ENCODE measurements around the gene ERMARD. TPM values are rescaled to one million over a fixed set of nuclear protein-coding genes. Genes with fewer than 3 reads are reported as not detected.

The ERMARD gene
- total RNA-seq, 1 experiment from 2014 or later: 13.6 TPM

- Histone ChIP-seq H2BK5ac (ENCODE audit: insufficient read length, low read length) (no peak overlapping the region), H3K9me3 (ENCODE audit: control insufficient read depth, low read depth, low read length) (no peaks in the 10 kb centered on the region), H3T11ph (ENCODE audit: low read length) (no peak overlapping the region), H3K4me2 (ENCODE audit: insufficient read depth, insufficient read length, low read length) (no peak overlapping the region), H2BK12ac (ENCODE audit: insufficient read length, low read depth, low read length) (no peak overlapping the region), H3K27ac (ENCODE audit: insufficient read length, low read depth, low read length) (no peak overlapping the region), H3K18ac (ENCODE audit: insufficient read length, low read depth, low read length) (no peak overlapping the region), H3K9ac (ENCODE audit: extremely low read depth, insufficient read length, low read length) (no peak overlapping the region), H3K27me3 (ENCODE audit: insufficient read depth, low read length) (no peaks in the 10 kb centered on the region), H2BK120ac (ENCODE audit: low read depth, low read length, poor library complexity, severe bottlenecking) (no peak overlapping the region), H2AK5ac (ENCODE audit: insufficient read length, low read length) (no peak overlapping the region), H3K79me1 (ENCODE audit: insufficient read depth, low read depth, low read length, poor library complexity, severe bottlenecking) (no peaks in the 10 kb centered on the region), H4K20me1 (ENCODE audit: control insufficient read depth, insufficient read depth, insufficient read length) (no peaks in the 10 kb centered on the region), H2BK20ac (ENCODE audit: low read depth, low read length, poor library complexity, severe bottlenecking) (no peak overlapping the region), H3K14ac (ENCODE audit: insufficient read depth, low read length) (no peak overlapping the region), H3K79me2 (ENCODE audit: insufficient read depth, low read length) (no peaks in the 10 kb centered on the region), H4K8ac (replicated peaks; ENCODE audit: insufficient read length, low read depth, low read length) (no peak overlapping the region), H3K56ac (ENCODE audit: insufficient read length, low read depth, low read length) (no peak overlapping the region), H4K5ac (ENCODE audit: insufficient read length, low read depth, low read length) (no peak overlapping the region), H3K23ac (ENCODE audit: insufficient read length, low read depth, low read length) (no peak overlapping the region), H2AFZ (ENCODE audit: low read length) (no peak overlapping the region), H2BK15ac (ENCODE audit: low read depth, low read length) (no peak overlapping the region), H3K23me2 (ENCODE audit: insufficient read length, low read depth, low read length, poor library complexity, severe bottlenecking) (no peaks in the 10 kb centered on the region), H4K91ac (ENCODE audit: insufficient read length, low read depth, low read length) (no peak overlapping the region), H3K4me1 (ENCODE audit: insufficient read depth, low read length) (no peaks in the 10 kb centered on the region), H3K4ac (ENCODE audit: low read depth, low read length) (no peak overlapping the region)
- H3K36me3 Mint-ChIP-seq (ENCODE audit: insufficient read depth in 1 of 3, low read depth in 3 of 3): peaks cover 12 to 28% (median 20%) of the 10 kb centered on the region in 3 experiments
- WGBS (ENCODE audit: extremely low coverage, insufficient read length, low lambda C conversion rate): no CpG with 5 or more reads among the region's 8 CpGs
- no peaks in the 10 kb centered on the region for H3K4me1 Mint-ChIP-seq
- no peak overlapping the region for H3K4me3 Mint-ChIP-seq
- H3K27ac Mint-ChIP-seq: no peak overlapping the region
- DNase-seq: peak; percentile 10
- H3K9me3 Mint-ChIP-seq: peaks cover 0 to 4% of the 10 kb centered on the region in 2 experiments; a peak in 1 of 5 replicates
- no peaks in the 10 kb centered on the region; the same call in 1 of the 2 replicates for H3K27me3 Mint-ChIP-seq (ENCODE audit: low read depth)
- no peak for TF ChIP-seq CTCF (conservative IDR thresholded peaks at IDR 0.05)
Observed at GRCh38 chr6:169779092-169779815, 27.8 kb downstream of the ERMARD start.
